Gastroesophageal sphincter (tissue), 4 donors: Measurements from ENCODE around the gene CENPU. TPM values are rescaled to one million over a fixed set of nuclear protein-coding genes. Genes with fewer than 3 reads are reported as not detected.

ENCODE experiments used
- ATAC-seq: fragments of 150-250 bp; one replicate; pipeline ENCODE4 v1.9.1; 2016; ENCODE audit warnings: mild to moderate bottlenecking, moderate library complexity
- H3K27ac ChIP-seq, 4 donors: fragments of 200-600 bp; sonication (generic) in 3 of 4; 1 replicate in 3 of 4; 2 replicates in 1 of 4; pipeline ENCODE4 v1.5.1; 2016 to 2019
- H3K27me3 ChIP-seq: fragments of 200-600 bp; sonication (generic); one replicate; pipeline ENCODE4 v1.5.1; 2019
- H3K36me3 ChIP-seq, 2 donors: fragments of 200-600 bp; sonication (generic); one replicate each; pipeline ENCODE4 v1.5.1; 2019; ENCODE audit warnings: control low read depth in 1 of 2
- H3K4me1 ChIP-seq, 3 donors: fragments of 200-600 bp; sonication (generic); 1 replicate in 2 of 3; 2 replicates in 1 of 3; pipeline ENCODE4 v1.5.1; 2016 to 2019; ENCODE audit warnings: control low read depth in 2 of 3
- H3K4me3 ChIP-seq, 2 donors: fragments of 200-600 bp; sonication (generic); one replicate each; pipeline ENCODE4 v1.5.1; 2019; ENCODE audit warnings: mild to moderate bottlenecking in 1 of 2, moderate library complexity in 1 of 2
- H3K9me3 ChIP-seq, 3 donors: fragments of 200-600 bp; sonication (generic); one replicate each; pipeline ENCODE4 v1.5.1; 2017 to 2019; ENCODE audit warnings: control low read depth in 2 of 3
- EP300 ChIP-seq: sonication (generic); formaldehyde crosslinking; IDR thresholded peaks from one replicate; pipeline ENCODE4 v1.6.1; 2017; ENCODE audit warnings: antibody characterized with exemption, mild to moderate bottlenecking
- POLR2A ChIP-seq, 2 donors: fragments of 450-650 bp; IDR thresholded peaks; one replicate each; pipeline ENCODE4 v1.6.1; 2017; ENCODE audit warnings: antibody characterized with exemption in 2 of 2, mild to moderate bottlenecking in 2 of 2, moderate library complexity in 1 of 2
- POLR2AphosphoS5 ChIP-seq: sonication (generic); formaldehyde crosslinking; IDR thresholded peaks from one replicate; pipeline ENCODE4 v1.6.1; 2017; ENCODE audit warnings: antibody characterized with exemption
- WGBS, 2 donors: methylation state at CpG; one replicate each; pipeline ENCODE4 v1.1.5; 2018; ENCODE audit warnings: low coverage in 1 of 2; 5-methylcytosine and 5-hydroxymethylcytosine counted together
- total RNA-seq, 4 donors: library from RNA; depleted of rRNA; stranded (reverse); fragments of >200 nt; gene quantifications; one replicate each; pipeline ENCODE4 v1.1.0, GENCODE V29; 2016
- TF ChIP-seq, protein P1 (sequence below), 4 experiments: fragments of 200-600 bp in 2 of 4; fragments of 450-650 bp in 2 of 4; sonication (generic) in 1 of 4; IDR thresholded peaks; one replicate each; pipeline ENCODE4 v1.5.1; 2017 to 2019; ENCODE audit warnings: antibody characterized with exemption in 4 of 4, mild to moderate bottlenecking in 2 of 4, moderate library complexity in 2 of 4

The CENPU gene
- total RNA-seq, 4 donors from 2014 or later: 0.54 to 8.0 (median 1.1) TPM; not detected in 1

DNA sequence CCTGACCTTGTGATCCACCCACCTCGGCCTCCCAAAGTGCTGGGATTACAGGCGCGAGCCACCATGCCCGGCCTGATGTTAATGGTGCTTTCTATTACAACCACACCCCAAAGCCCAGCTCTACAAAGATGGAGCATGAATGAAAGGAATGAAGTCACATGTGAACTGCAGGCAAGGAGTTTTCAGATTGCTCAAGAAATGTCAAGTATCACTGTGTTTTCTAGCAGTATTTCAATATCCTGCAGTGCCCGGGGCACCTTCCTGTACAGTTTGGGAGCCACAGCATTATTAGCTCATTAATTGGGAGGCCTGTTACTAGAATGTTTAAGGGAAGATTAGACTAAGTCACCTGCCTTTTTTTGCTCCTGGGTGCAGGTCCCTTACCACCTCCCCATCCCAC lies 44.2 kb downstream of the CENPU start:
- Histone ChIP-seq H3K27me3 (no peaks in the 10 kb centered on the region), H3K4me3 (no peak overlapping the region), H3K27ac (no peak overlapping the region), H3K9me3 (no peaks in the 10 kb centered on the region), H3K36me3 (peaks cover 0 to 52% of the 10 kb centered on the region in 2 donors), H3K4me1 (peaks cover 0 to 7% (median 2%) of the 10 kb centered on the region in 3 donors)
- no peak for ATAC-seq
- WGBS, 2 donors: 92 to 100% methylated on average over 1 of the region's 5 CpGs
- TF ChIP-seq POLR2A (IDR thresholded peaks at IDR 0.05): no peak
- no peak for TF ChIP-seq POLR2AphosphoS5
- no peak for TF ChIP-seq EP300
- TF ChIP-seq, protein P1, sequence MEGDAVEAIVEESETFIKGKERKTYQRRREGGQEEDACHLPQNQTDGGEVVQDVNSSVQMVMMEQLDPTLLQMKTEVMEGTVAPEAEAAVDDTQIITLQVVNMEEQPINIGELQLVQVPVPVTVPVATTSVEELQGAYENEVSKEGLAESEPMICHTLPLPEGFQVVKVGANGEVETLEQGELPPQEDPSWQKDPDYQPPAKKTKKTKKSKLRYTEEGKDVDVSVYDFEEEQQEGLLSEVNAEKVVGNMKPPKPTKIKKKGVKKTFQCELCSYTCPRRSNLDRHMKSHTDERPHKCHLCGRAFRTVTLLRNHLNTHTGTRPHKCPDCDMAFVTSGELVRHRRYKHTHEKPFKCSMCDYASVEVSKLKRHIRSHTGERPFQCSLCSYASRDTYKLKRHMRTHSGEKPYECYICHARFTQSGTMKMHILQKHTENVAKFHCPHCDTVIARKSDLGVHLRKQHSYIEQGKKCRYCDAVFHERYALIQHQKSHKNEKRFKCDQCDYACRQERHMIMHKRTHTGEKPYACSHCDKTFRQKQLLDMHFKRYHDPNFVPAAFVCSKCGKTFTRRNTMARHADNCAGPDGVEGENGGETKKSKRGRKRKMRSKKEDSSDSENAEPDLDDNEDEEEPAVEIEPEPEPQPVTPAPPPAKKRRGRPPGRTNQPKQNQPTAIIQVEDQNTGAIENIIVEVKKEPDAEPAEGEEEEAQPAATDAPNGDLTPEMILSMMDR (IDR thresholded peaks at IDR 0.05): no peak

DNA sequence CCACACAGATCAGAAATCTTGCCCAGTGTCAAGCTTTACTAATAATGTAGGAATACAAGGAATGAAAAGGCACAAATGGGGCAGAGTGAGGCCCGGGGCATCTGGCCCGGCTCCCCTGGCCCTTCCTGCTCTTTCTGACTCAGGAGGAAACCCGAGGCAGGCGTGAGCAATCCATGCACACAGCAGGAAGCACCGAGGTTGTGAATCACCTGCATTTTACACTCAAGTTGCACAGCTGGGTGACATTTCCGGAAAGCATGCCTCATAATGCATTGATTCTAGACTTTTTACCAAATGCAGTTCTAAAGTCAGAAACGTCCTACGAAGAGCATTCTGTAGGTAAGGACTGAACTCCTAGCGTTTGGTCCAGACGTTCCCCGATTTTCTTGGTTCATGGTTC lies 45.4 kb downstream of the CENPU start:
- Histone ChIP-seq H3K27ac (no peak overlapping the region), H3K9me3 (no peaks in the 10 kb centered on the region), H3K4me1 (no peaks in the 10 kb centered on the region), H3K4me3 (no peak overlapping the region), H3K27me3 (no peaks in the 10 kb centered on the region), H3K36me3 (peaks cover 0 to 52% of the 10 kb centered on the region in 2 donors)
- TF ChIP-seq POLR2AphosphoS5 (no peak), EP300 (no peak), POLR2A (IDR thresholded peaks at IDR 0.05) (no peak)
- TF ChIP-seq, protein P1 (IDR thresholded peaks at IDR 0.05): no peak
- 42 to 61% methylated on average over 7 to 11 of the region's 11 CpGs for WGBS, 2 donors
- no peak for ATAC-seq

DNA sequence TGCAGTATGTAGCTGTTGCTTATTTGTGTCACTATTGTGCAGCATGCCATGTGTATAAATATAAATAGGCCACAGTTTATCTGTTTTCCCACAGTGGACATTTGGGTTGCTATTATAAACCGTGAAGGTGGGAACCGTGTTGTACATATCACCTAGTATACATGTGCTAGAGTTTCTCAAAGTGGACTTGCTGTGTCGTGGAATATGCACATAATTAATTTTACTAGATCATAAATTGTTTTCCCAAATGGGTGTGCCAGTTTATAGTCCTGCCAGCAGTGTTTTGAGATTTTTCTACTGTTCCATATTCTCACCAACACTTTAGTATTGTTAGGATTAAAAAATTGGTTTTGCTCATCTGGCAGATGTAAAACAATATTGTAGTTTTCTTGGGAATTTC lies 45.9 kb downstream of the CENPU start:
- Histone ChIP-seq H3K4me3 (no peak overlapping the region), H3K4me1 (no peaks in the 10 kb centered on the region), H3K27ac (no peak overlapping the region), H3K36me3 (peaks cover 0 to 53% of the 10 kb centered on the region in 2 donors), H3K27me3 (no peaks in the 10 kb centered on the region), H3K9me3 (no peaks in the 10 kb centered on the region)
- TF ChIP-seq, protein P1 (IDR thresholded peaks at IDR 0.05): no peak
- no peak for TF ChIP-seq POLR2AphosphoS5
- no peak for TF ChIP-seq EP300
- TF ChIP-seq POLR2A (IDR thresholded peaks at IDR 0.05): no peak
- no peak for ATAC-seq
- 45 to 58% methylated on average over 3 of the region's 3 CpGs for WGBS, 2 donors

DNA sequence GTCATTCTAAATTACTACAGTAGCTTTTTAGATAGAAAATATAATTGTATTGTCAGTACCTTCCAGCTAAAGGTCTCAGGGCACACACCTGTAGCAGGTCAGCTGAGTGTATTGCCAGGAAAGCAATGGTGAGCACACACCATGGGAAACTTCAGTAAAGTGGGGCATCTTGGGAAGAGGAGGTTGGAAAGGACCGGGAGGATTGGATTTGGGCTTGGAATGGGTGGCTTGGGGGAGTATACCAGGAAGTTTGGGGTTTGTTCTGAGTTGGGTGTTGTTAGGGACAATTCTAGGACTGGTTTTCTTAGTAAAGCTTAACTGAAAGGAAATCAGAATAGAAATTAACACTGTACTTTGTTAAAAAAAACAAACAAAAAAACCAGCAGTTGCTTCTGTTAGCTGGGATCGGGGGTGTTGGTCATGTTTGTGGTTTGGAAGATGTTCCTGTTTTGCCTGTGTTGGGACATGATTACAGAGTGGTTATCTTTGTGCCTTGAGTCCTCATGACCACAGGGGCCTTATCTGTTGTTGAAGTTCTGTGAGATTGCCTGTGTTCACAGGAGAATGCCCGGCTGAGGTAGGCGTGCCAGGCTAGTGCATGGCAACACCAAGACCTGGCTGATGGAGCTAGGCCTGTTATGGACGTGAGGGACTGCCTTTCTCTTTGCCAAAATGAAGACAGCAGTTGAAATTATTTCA lies 49.3 kb downstream of the CENPU start:
- H3K4me1 ChIP-seq: no peaks in the 10 kb centered on the region
- ATAC-seq: no peak

More for the DNA sequence above, 49.3 kb downstream of the CENPU start:
- no peak overlapping the region for H3K27ac ChIP-seq
- H3K9me3 ChIP-seq: no peaks in the 10 kb centered on the region
- no peak overlapping the region for H3K4me3 ChIP-seq
- no peak for TF ChIP-seq POLR2AphosphoS5
- TF ChIP-seq POLR2A (IDR thresholded peaks at IDR 0.05): no peak
- TF ChIP-seq EP300: no peak
- TF ChIP-seq, protein P1 (IDR thresholded peaks at IDR 0.05): no peak
- H3K36me3 ChIP-seq: peaks cover 0 to 47% of the 10 kb centered on the region in 2 donors
- WGBS, 2 donors: 76 to 79% methylated on average over 5 of the region's 5 CpGs
- no peaks in the 10 kb centered on the region for H3K27me3 ChIP-seq
